ENCODE data around the gene DPH3.

Gene DPH3

DNA sequence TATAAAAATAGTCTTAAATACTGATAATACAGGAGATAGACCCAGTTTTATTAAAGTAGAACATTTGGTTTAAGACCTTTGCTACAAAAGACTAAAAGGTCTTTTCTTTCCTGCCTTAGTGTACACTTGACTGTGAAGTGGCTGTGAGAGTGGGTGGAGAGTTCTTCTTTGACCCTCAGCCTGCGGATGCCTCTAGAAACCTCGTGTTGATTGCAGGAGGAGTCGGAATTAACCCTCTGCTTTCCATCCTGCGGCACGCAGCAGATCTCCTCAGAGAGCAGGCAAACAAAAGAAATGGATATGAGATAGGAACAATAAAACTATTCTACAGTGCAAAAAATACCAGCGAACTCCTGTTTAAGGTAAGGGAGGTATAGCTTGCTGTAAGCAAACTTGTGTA lies 36.8 kb upstream of the DPH3 start:
- TF ChIP-seq, protein P1, sequence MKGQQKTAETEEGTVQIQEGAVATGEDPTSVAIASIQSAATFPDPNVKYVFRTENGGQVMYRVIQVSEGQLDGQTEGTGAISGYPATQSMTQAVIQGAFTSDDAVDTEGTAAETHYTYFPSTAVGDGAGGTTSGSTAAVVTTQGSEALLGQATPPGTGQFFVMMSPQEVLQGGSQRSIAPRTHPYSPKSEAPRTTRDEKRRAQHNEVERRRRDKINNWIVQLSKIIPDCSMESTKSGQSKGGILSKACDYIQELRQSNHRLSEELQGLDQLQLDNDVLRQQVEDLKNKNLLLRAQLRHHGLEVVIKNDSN (IDR thresholded peaks at IDR 0.05), result no peak
- TF ChIP-seq REST (IDR thresholded peaks at IDR 0.05; ENCODE audit: low read depth) (no peak), TAF1 (IDR thresholded peaks at IDR 0.05; ENCODE audit: low read depth) (no peak), ZBTB7A (IDR thresholded peaks at IDR 0.05; ENCODE audit: low read depth) (no peak), CREB1 (IDR thresholded peaks at IDR 0.05; ENCODE audit: low read depth) (no peak), NFIC (IDR thresholded peaks at IDR 0.05) (no peak), YY1 (IDR thresholded peaks at IDR 0.05; ENCODE audit: low read depth) (no peak), TCF12 (IDR thresholded peaks at IDR 0.05; ENCODE audit: low read depth) (no peak), EP300 (IDR thresholded peaks at IDR 0.05; ENCODE audit: borderline replicate concordance) (no peak), FOXM1 (IDR thresholded peaks at IDR 0.05; ENCODE audit: borderline replicate concordance, low read depth) (no peak), EGR1 (IDR thresholded peaks at IDR 0.05) (no peak)
- TF ChIP-seq, protein P2, sequence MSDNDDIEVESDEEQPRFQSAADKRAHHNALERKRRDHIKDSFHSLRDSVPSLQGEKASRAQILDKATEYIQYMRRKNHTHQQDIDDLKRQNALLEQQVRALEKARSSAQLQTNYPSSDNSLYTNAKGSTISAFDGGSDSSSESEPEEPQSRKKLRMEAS (IDR thresholded peaks at IDR 0.05), result no peak

DNA sequence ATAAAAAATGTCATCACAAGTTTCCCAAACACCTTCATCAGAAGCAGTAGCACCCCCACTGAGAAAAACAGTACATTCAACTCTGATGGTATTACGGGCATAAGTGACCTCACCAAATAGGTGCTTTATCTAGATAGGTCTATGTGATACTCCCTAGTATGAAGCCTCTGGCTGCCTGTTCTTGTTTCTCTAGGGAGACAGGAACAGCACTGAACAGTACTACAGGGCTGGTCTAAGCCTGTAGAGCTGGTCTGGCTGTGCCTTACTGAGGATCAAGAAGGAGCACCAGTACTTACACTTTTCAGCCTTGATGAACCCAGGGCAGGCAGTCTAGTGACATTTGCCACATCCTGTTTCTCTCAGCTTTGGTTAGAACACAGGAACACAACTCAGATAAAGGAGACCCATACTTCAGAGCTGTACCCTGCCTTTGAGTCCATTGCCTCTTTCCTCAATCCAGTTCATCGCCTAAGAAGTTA lies 36.2 kb upstream of the DPH3 start:
- TF ChIP-seq TAF1 (IDR thresholded peaks at IDR 0.05; ENCODE audit: low read depth) (no peak), ZBTB7A (IDR thresholded peaks at IDR 0.05; ENCODE audit: low read depth) (no peak), CEBPB (IDR thresholded peaks at IDR 0.05) (no peak), TCF12 (IDR thresholded peaks at IDR 0.05; ENCODE audit: low read depth) (no peak), FOXM1 (IDR thresholded peaks at IDR 0.05; ENCODE audit: borderline replicate concordance, low read depth) (no peak), NFIC (IDR thresholded peaks at IDR 0.05) (no peak), EP300 (IDR thresholded peaks at IDR 0.05; ENCODE audit: borderline replicate concordance) (no peak), TEAD4 (IDR thresholded peaks at IDR 0.05) (no peak), YY1 (IDR thresholded peaks at IDR 0.05; ENCODE audit: low read depth) (no peak), RAD21 (IDR thresholded peaks at IDR 0.05; ENCODE audit: low read depth) (no peak), CREB1 (IDR thresholded peaks at IDR 0.05; ENCODE audit: low read depth) (no peak), REST (IDR thresholded peaks at IDR 0.05; ENCODE audit: low read depth) (no peak), EGR1 (IDR thresholded peaks at IDR 0.05) (no peak)
- TF ChIP-seq, protein P1 (IDR thresholded peaks at IDR 0.05), result no peak
- TF ChIP-seq, protein P2 (IDR thresholded peaks at IDR 0.05), result no peak

GRCh38 chr3:16300307-16300706 lies 35.6 kb upstream of the DPH3 start:
- TF ChIP-seq TAF1 (IDR thresholded peaks at IDR 0.05; ENCODE audit: low read depth), result no peak
- TF ChIP-seq EP300 (IDR thresholded peaks at IDR 0.05; ENCODE audit: borderline replicate concordance), result no peak
- no peak for TF ChIP-seq EGR1 (IDR thresholded peaks at IDR 0.05)

DNA sequence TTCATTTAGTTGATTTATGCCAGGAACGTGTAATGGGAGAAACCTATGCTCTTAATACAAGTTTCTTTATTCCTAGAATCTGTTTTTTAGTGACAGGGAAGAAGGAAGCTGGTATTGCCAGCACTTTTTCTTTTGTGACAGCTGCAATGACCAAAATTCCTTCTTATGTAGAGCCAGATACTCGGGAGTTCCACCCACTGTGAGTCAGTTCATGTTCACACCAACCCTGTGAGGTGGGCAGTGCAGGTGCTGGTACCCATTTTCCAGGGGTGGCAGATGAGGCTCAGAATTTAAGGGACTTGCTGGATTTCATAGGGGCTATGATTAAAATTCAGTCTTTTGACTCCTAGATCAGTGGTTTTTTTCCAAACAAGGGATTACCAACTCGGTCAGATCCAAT lies 35.0 kb upstream of the DPH3 start:
- TF ChIP-seq ZBTB7A (IDR thresholded peaks at IDR 0.05; ENCODE audit: low read depth), result no peak
- TF ChIP-seq EP300 (IDR thresholded peaks at IDR 0.05; ENCODE audit: borderline replicate concordance), result no peak
- TF ChIP-seq FOXM1 (IDR thresholded peaks at IDR 0.05; ENCODE audit: borderline replicate concordance, low read depth), result no peak
- TF ChIP-seq RAD21 (IDR thresholded peaks at IDR 0.05; ENCODE audit: low read depth), result no peak
- TF ChIP-seq, protein P2 (IDR thresholded peaks at IDR 0.05), result no peak
- TF ChIP-seq TAF1 (IDR thresholded peaks at IDR 0.05; ENCODE audit: low read depth), result no peak
- no peak for TF ChIP-seq TCF12 (IDR thresholded peaks at IDR 0.05; ENCODE audit: low read depth)
- no peak for TF ChIP-seq NFIC (IDR thresholded peaks at IDR 0.05)
- no peak for TF ChIP-seq CEBPB (IDR thresholded peaks at IDR 0.05)
- TF ChIP-seq YY1 (IDR thresholded peaks at IDR 0.05; ENCODE audit: low read depth), result no peak
- TF ChIP-seq CREB1 (IDR thresholded peaks at IDR 0.05; ENCODE audit: low read depth), result no peak
- TF ChIP-seq, protein P1 (IDR thresholded peaks at IDR 0.05), result no peak
- no peak for TF ChIP-seq REST (IDR thresholded peaks at IDR 0.05; ENCODE audit: low read depth)
- no peak for TF ChIP-seq EGR1 (IDR thresholded peaks at IDR 0.05)
- no peak for TF ChIP-seq TEAD4 (IDR thresholded peaks at IDR 0.05)
